ENCODE data around the gene SLBP. TPM values are rescaled to one million over a fixed set of nuclear protein-coding genes. Genes with fewer than 3 reads are reported as not detected.
A peak's percentile ranks its signal among the peaks of the same experiment; 100 is the strongest.

Gene SLBP
- polyA plus RNA-seq, 3 donors, result 39.6 to 63.7 (median 59.1) TPM

DNA sequence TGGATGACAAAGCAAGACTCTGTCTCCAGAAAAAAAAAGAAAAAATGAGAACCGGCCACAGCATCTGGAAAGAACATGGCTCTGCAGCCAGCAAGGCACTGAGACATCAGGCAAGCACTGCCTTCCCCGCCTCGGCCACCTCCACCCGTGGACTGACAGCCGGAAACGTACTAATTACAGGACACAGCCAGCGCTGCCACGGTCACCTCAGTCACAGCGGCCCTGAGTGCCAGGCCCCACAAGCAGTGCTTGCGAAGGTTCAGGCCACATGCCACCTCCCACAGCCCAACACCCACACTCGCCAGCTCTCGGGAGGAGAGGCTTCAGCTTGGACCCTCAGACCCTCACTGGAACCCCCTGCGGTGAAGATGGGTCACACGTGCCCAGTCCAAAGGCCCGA, 44.8 kb downstream of the SLBP start:
- Histone ChIP-seq H3K27ac (ENCODE audit: low read depth in 1 of 2, low read length in 2 of 2) (no peak overlapping the region), H3K9ac (ENCODE audit: insufficient read depth, low read length, poor library complexity, severe bottlenecking) (no peak overlapping the region), H3K4me2 (replicated peaks; ENCODE audit: extremely low read depth, low read length, poor library complexity, severe bottlenecking) (no peak overlapping the region), H3K9me3 (replicated peaks in 1 of 2; ENCODE audit: control insufficient read depth in 1 of 2, insufficient read depth in 1 of 2, low read length in 2 of 2) (no peaks in the 10 kb centered on the region), H3K27me3 (ENCODE audit: control insufficient read depth in 2 of 2, insufficient read depth in 2 of 2, low read length in 2 of 2) (no peaks in the 10 kb centered on the region), H3K4me1 (ENCODE audit: control insufficient read depth in 1 of 2, insufficient read depth in 2 of 2, low read length in 2 of 2) (no peaks in the 10 kb centered on the region), H2AFZ (ENCODE audit: insufficient read depth, low read depth, low read length, poor library complexity, severe bottlenecking) (no peak overlapping the region), H4K20me1 (ENCODE audit: insufficient read depth, low read length) (no peaks in the 10 kb centered on the region), H3K4me3 (replicated peaks in 1 of 3; ENCODE audit: low read depth in 2 of 3, low read length in 3 of 3) (no peak overlapping the region), H3K79me2 (ENCODE audit: insufficient read depth, low read length) (no peaks in the 10 kb centered on the region), H3K36me3 (replicated peaks in 1 of 2; ENCODE audit: control insufficient read depth in 1 of 2, insufficient read depth in 2 of 2, low read length in 2 of 2) (no peaks in the 10 kb centered on the region)
- H3K27ac Mint-ChIP-seq, result no peak overlapping the region
- WGBS (ENCODE audit: insufficient coverage), result 93% methylated on average over 15 of the region's 15 CpGs
- H3K27me3 Mint-ChIP-seq (ENCODE audit: low read depth in 3 of 3), result no peaks in the 10 kb centered on the region
- no peak overlapping the region for H3K4me3 Mint-ChIP-seq
- no peaks in the 10 kb centered on the region for H3K36me3 Mint-ChIP-seq
- no peaks in the 10 kb centered on the region for H3K9me3 Mint-ChIP-seq
- TF ChIP-seq, protein P1, sequence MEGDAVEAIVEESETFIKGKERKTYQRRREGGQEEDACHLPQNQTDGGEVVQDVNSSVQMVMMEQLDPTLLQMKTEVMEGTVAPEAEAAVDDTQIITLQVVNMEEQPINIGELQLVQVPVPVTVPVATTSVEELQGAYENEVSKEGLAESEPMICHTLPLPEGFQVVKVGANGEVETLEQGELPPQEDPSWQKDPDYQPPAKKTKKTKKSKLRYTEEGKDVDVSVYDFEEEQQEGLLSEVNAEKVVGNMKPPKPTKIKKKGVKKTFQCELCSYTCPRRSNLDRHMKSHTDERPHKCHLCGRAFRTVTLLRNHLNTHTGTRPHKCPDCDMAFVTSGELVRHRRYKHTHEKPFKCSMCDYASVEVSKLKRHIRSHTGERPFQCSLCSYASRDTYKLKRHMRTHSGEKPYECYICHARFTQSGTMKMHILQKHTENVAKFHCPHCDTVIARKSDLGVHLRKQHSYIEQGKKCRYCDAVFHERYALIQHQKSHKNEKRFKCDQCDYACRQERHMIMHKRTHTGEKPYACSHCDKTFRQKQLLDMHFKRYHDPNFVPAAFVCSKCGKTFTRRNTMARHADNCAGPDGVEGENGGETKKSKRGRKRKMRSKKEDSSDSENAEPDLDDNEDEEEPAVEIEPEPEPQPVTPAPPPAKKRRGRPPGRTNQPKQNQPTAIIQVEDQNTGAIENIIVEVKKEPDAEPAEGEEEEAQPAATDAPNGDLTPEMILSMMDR (IDR thresholded peaks at IDR 0.05), result no peak
- intact Hi-C loops (cut with micrococcal nuclease), result no loop called here
- no peak for DNase-seq
- no peaks in the 10 kb centered on the region for H3K4me1 Mint-ChIP-seq

DNA sequence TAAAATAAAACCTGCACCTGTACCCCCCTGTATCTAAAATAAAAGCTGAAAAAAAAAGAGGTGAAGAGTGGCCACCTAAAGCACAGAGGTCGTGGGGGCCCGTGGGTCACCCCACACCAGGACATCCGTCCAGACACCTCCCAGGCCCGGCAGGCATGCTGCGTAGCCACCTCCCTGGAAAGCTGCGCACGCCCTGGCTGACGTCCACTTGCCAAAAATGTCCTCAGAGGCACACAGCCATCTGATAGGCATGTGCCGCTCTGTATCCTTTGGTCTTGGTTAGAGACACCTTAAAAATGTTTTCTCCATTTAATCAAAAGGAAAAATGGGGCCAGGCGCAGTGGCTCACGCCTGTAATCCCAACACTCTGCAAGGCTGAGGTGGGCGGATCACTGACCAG, 45.7 kb downstream of the SLBP start:
- H3K27me3 ChIP-seq (ENCODE audit: control insufficient read depth in 2 of 2, insufficient read depth in 2 of 2, low read length in 2 of 2), result no peaks in the 10 kb centered on the region
- intact Hi-C loops (cut with micrococcal nuclease), result no loop called here
- H3K9ac ChIP-seq (ENCODE audit: insufficient read depth, low read length, poor library complexity, severe bottlenecking), result no peak overlapping the region

More for the DNA sequence above, 45.7 kb downstream of the SLBP start:
- Mint-ChIP-seq H3K27me3 (ENCODE audit: low read depth in 3 of 3) (no peaks in the 10 kb centered on the region), H3K4me1 (no peaks in the 10 kb centered on the region), H3K9me3 (no peaks in the 10 kb centered on the region), H3K36me3 (no peaks in the 10 kb centered on the region), H3K4me3 (no peak overlapping the region), H3K27ac (peak overlapping the region in 1 of 7 donors; percentile 64)
- H4K20me1 ChIP-seq (ENCODE audit: insufficient read depth, low read length), result no peaks in the 10 kb centered on the region
- no peak for DNase-seq
- WGBS (ENCODE audit: insufficient coverage), result 94% methylated on average over 7 of the region's 12 CpGs
- no peak overlapping the region for H3K4me2 ChIP-seq (replicated peaks; ENCODE audit: extremely low read depth, low read length, poor library complexity, severe bottlenecking)
- no peaks in the 10 kb centered on the region for H3K36me3 ChIP-seq (replicated peaks in 1 of 2; ENCODE audit: control insufficient read depth in 1 of 2, insufficient read depth in 2 of 2, low read length in 2 of 2)
- H3K4me3 ChIP-seq (replicated peaks in 1 of 3; ENCODE audit: low read depth in 2 of 3, low read length in 3 of 3), result no peak overlapping the region
- no peaks in the 10 kb centered on the region for H3K79me2 ChIP-seq (ENCODE audit: insufficient read depth, low read length)
- H3K27ac ChIP-seq (ENCODE audit: low read depth in 1 of 2, low read length in 2 of 2), result no peak overlapping the region
- TF ChIP-seq, protein P1 (IDR thresholded peaks at IDR 0.05), result no peak
- no peaks in the 10 kb centered on the region for H3K4me1 ChIP-seq (ENCODE audit: control insufficient read depth in 1 of 2, insufficient read depth in 2 of 2, low read length in 2 of 2)
- no peaks in the 10 kb centered on the region for H3K9me3 ChIP-seq (replicated peaks in 1 of 2; ENCODE audit: control insufficient read depth in 1 of 2, insufficient read depth in 1 of 2, low read length in 2 of 2)
- no peak overlapping the region for H2AFZ ChIP-seq (ENCODE audit: insufficient read depth, low read depth, low read length, poor library complexity, severe bottlenecking)
